HEK293 (cell line): Measurements from ENCODE around the gene BCAP31.

Experiments
- CTCF ChIA-PET: fragments of 350-600 bp; formaldehyde crosslinking; extraction: SDS; loops from one replicate; lab custom pipeline; 2021; ENCODE audit warnings: antibody characterized with exemption; lab: Yijun Ruan, JAX
- POLR2A ChIA-PET: fragments of 300-600 bp; formaldehyde crosslinking; extraction: SDS; loops from one replicate; lab custom pipeline; 2020; ENCODE audit warnings: antibody characterized with exemption, inconsistent platforms; lab: Yijun Ruan, JAX
- H3K27ac ChIP-seq: fragments of 200-500 bp; sonication (Bioruptor generic); 2 replicates; pipeline ENCODE4 v1.5.1; 2014; ENCODE audit warnings: low read depth, low read length, control low read depth, inconsistent platforms; ENCODE audit errors: extremely low read depth
- H3K36me3 ChIP-seq, 2 experiments: fragments of 200-500 bp in 1 of 2; sonication (Bioruptor generic) in 1 of 2; 1 replicate in 1 of 2; 2 replicates in 1 of 2; pipeline ENCODE4 v1.5.1; 2014 to 2017; ENCODE audit warnings: inconsistent platforms in 2 of 2, low read length in 2 of 2; ENCODE audit not compliant: control insufficient read depth in 2 of 2, insufficient read depth in 1 of 2
- H3K4me1 ChIP-seq: fragments of 200-500 bp; sonication (Bioruptor generic); 2 replicates; pipeline ENCODE4 v1.5.1; 2014; ENCODE audit warnings: mild to moderate bottlenecking, low read length, inconsistent platforms; ENCODE audit not compliant: control insufficient read depth, insufficient read depth
- H3K4me3 ChIP-seq: 2 replicates; pipeline ENCODE4 v1.5.1; 2011; ENCODE audit warnings: low read depth, mild to moderate bottlenecking, control low read depth, low read length, moderate library complexity
- H3K9me3 ChIP-seq: fragments of 200-500 bp; sonication (Bioruptor generic); 2 replicates; pipeline ENCODE4 v1.5.1; 2014; ENCODE audit warnings: low read depth, low read length, inconsistent platforms; ENCODE audit not compliant: control insufficient read depth, insufficient read depth
- BCL11B ChIP-seq: fragments of 450-650 bp; formaldehyde crosslinking; IDR thresholded peaks from 2 replicates; pipeline ENCODE4 v1.5.1; 2016; ENCODE audit warnings: low read depth, missing biosample characterization, missing genetic modification characterization
- EGR2 ChIP-seq: fragments of 450-650 bp; formaldehyde crosslinking; IDR thresholded peaks from 2 replicates; pipeline ENCODE4 v1.5.1; 2016; ENCODE audit warnings: low read depth, missing biosample characterization, missing genetic modification characterization
- HOXC10 ChIP-seq: sonication (generic); formaldehyde crosslinking; IDR thresholded peaks from 2 replicates; pipeline ENCODE4 v1.8.1; 2023; ENCODE audit warnings: mild to moderate bottlenecking, missing genetic modification reagents
- KLF1 ChIP-seq: fragments of 450-650 bp; formaldehyde crosslinking; IDR thresholded peaks from 2 replicates; pipeline ENCODE4 v1.5.1; 2016; ENCODE audit warnings: missing biosample characterization, missing genetic modification characterization
- ZBTB10 ChIP-seq: fragments of 450-650 bp; formaldehyde crosslinking; IDR thresholded peaks from 2 replicates; pipeline ENCODE4 v1.5.1; 2016; ENCODE audit warnings: missing biosample characterization, missing genetic modification characterization
- ZBTB48 ChIP-seq: fragments of 450-650 bp; formaldehyde crosslinking; IDR thresholded peaks from 2 replicates; pipeline ENCODE4 v1.5.1; 2016; ENCODE audit warnings: missing biosample characterization, missing genetic modification characterization
- ZFHX2 ChIP-seq: fragments of 450-650 bp; formaldehyde crosslinking; conservative IDR thresholded peaks from 2 replicates; pipeline ENCODE4 v1.5.1; 2016; ENCODE audit warnings: missing biosample characterization, missing genetic modification characterization
- ZNF24 ChIP-seq: fragments of 450-650 bp; formaldehyde crosslinking; IDR thresholded peaks from 2 replicates; pipeline ENCODE4 v1.5.1; 2016; ENCODE audit warnings: missing biosample characterization, missing genetic modification characterization
- ZNF48 ChIP-seq: fragments of 450-650 bp; formaldehyde crosslinking; IDR thresholded peaks from 2 replicates; pipeline ENCODE4 v1.5.1; 2016; ENCODE audit warnings: missing biosample characterization, missing genetic modification characterization
- ZNF596 ChIP-seq: fragments of 450-650 bp; IDR thresholded peaks from 2 replicates; pipeline ENCODE4 v1.5.0; 2018; ENCODE audit warnings: missing biosample characterization, mild to moderate bottlenecking, missing genetic modification characterization, moderate library complexity
- ZNF610 ChIP-seq: fragments of 450-650 bp; formaldehyde crosslinking; IDR thresholded peaks from 2 replicates; pipeline ENCODE4 v1.5.1; 2016; ENCODE audit warnings: missing biosample characterization, missing genetic modification characterization, borderline replicate concordance
- ZNF76 ChIP-seq: fragments of 450-650 bp; formaldehyde crosslinking; IDR thresholded peaks from 2 replicates; pipeline ENCODE4; 2016; ENCODE audit warnings: low read depth, missing biosample characterization, missing genetic modification characterization, borderline replicate concordance
- TF ChIP-seq, protein P1 (sequence below): fragments of 450-650 bp; IDR thresholded peaks from 2 replicates; pipeline ENCODE4 v1.5.1; 2018; ENCODE audit warnings: missing biosample characterization, mild to moderate bottlenecking, missing genetic modification characterization
- TF ChIP-seq, protein P2 (sequence below): fragments of 450-650 bp; formaldehyde crosslinking; IDR thresholded peaks from 2 replicates; pipeline ENCODE4 v1.5.1; 2016; ENCODE audit warnings: missing biosample characterization, missing genetic modification characterization
- TF ChIP-seq, protein P3 (sequence below): fragments of 450-650 bp; formaldehyde crosslinking; conservative IDR thresholded peaks from 2 replicates; pipeline ENCODE4 v1.5.1; 2016; ENCODE audit warnings: low read depth, missing biosample characterization, missing genetic modification characterization

The BCAP31 gene

DNA sequence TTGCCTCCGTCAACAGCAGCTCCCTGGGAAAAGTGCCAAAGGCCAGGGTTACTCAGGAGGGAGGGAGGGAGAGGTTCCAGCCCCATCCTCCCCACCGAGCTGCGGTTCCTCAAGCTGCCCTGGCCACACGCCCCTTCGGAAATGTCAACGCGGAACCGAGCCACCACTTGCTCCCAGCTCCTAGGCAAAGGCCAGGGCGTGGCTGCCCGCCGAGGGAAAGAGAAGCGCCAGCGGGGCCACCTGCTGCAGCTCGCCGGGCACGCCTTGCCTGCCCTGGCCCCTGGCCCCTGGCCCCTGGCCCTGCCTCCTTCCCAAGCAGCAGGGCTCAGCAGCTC lies 21.2 kb downstream of the BCAP31 start:
- H3K4me3 ChIP-seq: no peak overlapping the region
- TF ChIP-seq ZBTB48 (tag by site-specific recombination) (0 out of 2 replicates have a peak, but pooled peaks have one; percentile 10), KLF1 (tag by site-specific recombination) (peak; percentile 33; the same call in 1 of the 2 replicates), ZNF76 (tag by site-specific recombination) (no peak)
- no peak overlapping the region for H3K27ac ChIP-seq
- POLR2A ChIA-PET: no interaction called here
- H3K9me3 ChIP-seq: no peaks in the 10 kb centered on the region
- H3K36me3 ChIP-seq: peaks cover 0 to 75% of the 10 kb centered on the region in 2 experiments; a peak in 1 of 3 replicates
- CTCF ChIA-PET: interaction anchor here (0.5 kb wide), 1 partner anchor 194 kb away, joined by 5 read pairs; no protein-coding TSS in a partner anchor
- H3K4me1 ChIP-seq: no peaks in the 10 kb centered on the region

DNA sequence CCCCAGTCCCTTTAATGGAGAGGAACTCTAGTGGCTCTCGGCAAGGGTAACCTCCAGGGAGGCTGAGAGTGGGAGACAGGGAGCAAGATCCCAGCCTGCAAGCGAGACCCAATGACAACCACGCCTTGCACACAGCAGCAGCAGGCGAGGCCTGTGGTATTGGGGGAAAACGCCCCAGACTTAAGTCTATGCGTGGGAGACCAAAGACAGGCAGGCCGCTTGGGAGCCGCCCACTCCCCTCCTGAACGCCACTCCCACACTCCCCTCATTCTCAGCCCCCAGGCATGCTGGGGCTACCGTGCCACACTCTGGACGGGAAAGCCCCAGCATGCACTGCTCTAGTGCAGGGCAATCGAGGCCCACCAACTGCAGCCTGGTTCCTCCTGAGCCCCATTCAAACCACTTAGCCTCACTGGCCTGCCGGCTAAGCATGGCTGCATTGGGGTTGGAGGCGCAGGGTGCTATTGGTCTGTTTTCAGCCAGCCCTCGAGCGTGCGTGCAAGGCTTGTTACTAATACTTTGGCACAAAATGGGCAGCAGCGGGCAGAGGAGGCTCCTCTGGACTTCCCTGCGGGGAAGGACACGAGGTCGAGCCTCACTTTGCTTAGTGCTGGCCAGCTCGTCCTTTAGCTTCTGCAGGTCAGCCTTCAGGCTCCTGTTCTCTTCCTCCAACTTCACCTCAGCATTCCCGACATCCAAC lies 21.7 kb downstream of the BCAP31 start:
- Histone ChIP-seq H3K4me3 (no peak overlapping the region), H3K36me3 (peaks cover 0 to 72% of the 10 kb centered on the region in 2 experiments; a peak in 1 of 3 replicates), H3K9me3 (no peaks in the 10 kb centered on the region), H3K4me1 (no peaks in the 10 kb centered on the region), H3K27ac (no peak overlapping the region)
- CTCF ChIA-PET: interaction anchor here (0.5 kb wide), 1 partner anchor 193 kb away, joined by 5 read pairs; no protein-coding TSS in a partner anchor
- TF ChIP-seq ZBTB10 (tag by site-specific recombination): no peak
- TF ChIP-seq EGR2 (tag by site-specific recombination): peak; percentile 72
- no peak for TF ChIP-seq ZNF24
- TF ChIP-seq ZFHX2 (tag by site-specific recombination): peak; percentile 84
- POLR2A ChIA-PET: no interaction called here

DNA sequence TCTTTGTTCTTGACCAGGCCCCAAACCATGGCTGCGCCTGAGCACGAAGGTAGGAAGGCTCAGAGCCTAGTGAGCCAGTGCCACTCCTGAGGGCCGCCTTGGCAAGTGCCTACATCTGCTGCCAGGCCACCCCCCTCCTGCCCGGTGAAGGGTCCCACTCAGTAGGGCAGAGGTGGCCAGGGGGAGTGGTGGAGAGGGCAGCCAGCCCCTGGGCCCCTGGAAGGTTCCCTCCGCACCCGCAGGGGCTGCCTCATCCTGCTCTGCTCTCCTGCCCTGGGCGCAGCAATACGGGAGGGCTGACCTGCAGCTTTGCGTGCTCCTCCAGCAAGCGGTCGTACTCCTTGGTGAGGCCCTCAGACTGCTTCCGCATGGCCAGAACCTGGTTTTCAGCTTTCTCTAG lies 22.5 kb downstream of the BCAP31 start:
- Histone ChIP-seq H3K36me3 (peaks cover 0 to 72% of the 10 kb centered on the region in 2 experiments; a peak in 1 of 3 replicates), H3K9me3 (no peaks in the 10 kb centered on the region), H3K4me3 (no peak overlapping the region), H3K4me1 (no peaks in the 10 kb centered on the region), H3K27ac (no peak overlapping the region)
- CTCF ChIA-PET: no interaction called here
- TF ChIP-seq ZNF48 (tag by site-specific recombination): no peak
- TF ChIP-seq HOXC10 (CRISPR knock-in tag): no peak
- TF ChIP-seq BCL11B (tag by site-specific recombination): no peak
- no peak for TF ChIP-seq ZNF610
- TF ChIP-seq, protein P1, sequence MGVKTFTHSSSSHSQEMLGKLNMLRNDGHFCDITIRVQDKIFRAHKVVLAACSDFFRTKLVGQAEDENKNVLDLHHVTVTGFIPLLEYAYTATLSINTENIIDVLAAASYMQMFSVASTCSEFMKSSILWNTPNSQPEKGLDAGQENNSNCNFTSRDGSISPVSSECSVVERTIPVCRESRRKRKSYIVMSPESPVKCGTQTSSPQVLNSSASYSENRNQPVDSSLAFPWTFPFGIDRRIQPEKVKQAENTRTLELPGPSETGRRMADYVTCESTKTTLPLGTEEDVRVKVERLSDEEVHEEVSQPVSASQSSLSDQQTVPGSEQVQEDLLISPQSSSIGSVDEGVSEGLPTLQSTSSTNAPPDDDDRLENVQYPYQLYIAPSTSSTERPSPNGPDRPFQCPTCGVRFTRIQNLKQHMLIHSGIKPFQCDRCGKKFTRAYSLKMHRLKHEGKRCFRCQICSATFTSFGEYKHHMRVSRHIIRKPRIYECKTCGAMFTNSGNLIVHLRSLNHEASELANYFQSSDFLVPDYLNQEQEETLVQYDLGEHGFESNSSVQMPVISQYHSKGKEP: no peak
- TF ChIP-seq ZNF596 (tag by site-specific recombination): no peak
- TF ChIP-seq, protein P2, sequence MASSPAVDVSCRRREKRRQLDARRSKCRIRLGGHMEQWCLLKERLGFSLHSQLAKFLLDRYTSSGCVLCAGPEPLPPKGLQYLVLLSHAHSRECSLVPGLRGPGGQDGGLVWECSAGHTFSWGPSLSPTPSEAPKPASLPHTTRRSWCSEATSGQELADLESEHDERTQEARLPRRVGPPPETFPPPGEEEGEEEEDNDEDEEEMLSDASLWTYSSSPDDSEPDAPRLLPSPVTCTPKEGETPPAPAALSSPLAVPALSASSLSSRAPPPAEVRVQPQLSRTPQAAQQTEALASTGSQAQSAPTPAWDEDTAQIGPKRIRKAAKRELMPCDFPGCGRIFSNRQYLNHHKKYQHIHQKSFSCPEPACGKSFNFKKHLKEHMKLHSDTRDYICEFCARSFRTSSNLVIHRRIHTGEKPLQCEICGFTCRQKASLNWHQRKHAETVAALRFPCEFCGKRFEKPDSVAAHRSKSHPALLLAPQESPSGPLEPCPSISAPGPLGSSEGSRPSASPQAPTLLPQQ: no peak
- TF ChIP-seq, protein P3, sequence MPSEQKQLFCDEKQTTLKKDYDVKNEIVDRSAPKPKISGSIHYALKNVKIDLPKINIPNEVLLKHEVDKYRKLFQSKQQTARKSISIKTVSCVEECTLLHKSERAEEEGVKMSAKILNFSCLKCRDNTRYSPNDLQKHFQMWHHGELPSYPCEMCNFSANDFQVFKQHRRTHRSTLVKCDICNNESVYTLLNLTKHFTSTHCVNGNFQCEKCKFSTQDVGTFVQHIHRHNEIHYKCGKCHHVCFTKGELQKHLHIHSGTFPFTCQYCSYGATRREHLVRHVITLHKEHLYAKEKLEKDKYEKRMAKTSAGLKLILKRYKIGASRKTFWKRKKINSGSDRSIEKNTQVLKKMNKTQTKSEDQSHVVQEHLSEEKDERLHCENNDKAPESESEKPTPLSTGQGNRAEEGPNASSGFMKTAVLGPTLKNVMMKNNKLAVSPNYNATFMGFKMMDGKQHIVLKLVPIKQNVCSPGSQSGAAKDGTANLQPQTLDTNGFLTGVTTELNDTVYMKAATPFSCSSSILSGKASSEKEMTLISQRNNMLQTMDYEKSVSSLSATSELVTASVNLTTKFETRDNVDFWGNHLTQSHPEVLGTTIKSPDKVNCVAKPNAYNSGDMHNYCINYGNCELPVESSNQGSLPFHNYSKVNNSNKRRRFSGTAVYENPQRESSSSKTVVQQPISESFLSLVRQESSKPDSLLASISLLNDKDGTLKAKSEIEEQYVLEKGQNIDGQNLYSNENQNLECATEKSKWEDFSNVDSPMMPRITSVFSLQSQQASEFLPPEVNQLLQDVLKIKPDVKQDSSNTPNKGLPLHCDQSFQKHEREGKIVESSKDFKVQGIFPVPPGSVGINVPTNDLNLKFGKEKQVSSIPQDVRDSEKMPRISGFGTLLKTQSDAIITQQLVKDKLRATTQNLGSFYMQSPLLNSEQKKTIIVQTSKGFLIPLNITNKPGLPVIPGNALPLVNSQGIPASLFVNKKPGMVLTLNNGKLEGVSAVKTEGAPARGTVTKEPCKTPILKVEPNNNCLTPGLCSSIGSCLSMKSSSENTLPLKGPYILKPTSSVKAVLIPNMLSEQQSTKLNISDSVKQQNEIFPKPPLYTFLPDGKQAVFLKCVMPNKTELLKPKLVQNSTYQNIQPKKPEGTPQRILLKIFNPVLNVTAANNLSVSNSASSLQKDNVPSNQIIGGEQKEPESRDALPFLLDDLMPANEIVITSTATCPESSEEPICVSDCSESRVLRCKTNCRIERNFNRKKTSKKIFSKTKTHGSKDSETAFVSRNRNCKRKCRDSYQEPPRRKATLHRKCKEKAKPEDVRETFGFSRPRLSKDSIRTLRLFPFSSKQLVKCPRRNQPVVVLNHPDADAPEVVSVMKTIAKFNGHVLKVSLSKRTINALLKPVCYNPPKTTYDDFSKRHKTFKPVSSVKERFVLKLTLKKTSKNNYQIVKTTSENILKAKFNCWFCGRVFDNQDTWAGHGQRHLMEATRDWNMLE (tag by site-specific recombination): no peak
- POLR2A ChIA-PET: no interaction called here
